ENCODE measurements around the gene PCDHA1.

- TF ChIP-seq, protein P1, sequence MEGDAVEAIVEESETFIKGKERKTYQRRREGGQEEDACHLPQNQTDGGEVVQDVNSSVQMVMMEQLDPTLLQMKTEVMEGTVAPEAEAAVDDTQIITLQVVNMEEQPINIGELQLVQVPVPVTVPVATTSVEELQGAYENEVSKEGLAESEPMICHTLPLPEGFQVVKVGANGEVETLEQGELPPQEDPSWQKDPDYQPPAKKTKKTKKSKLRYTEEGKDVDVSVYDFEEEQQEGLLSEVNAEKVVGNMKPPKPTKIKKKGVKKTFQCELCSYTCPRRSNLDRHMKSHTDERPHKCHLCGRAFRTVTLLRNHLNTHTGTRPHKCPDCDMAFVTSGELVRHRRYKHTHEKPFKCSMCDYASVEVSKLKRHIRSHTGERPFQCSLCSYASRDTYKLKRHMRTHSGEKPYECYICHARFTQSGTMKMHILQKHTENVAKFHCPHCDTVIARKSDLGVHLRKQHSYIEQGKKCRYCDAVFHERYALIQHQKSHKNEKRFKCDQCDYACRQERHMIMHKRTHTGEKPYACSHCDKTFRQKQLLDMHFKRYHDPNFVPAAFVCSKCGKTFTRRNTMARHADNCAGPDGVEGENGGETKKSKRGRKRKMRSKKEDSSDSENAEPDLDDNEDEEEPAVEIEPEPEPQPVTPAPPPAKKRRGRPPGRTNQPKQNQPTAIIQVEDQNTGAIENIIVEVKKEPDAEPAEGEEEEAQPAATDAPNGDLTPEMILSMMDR (IDR thresholded peaks at IDR 0.05 in 4 of 5, conservative IDR thresholded peaks at IDR 0.05 in 1 of 5): no peak
- TF ChIP-seq POLR2A (IDR thresholded peaks at IDR 0.05): no peak
Observed at GRCh38 chr5:140835622-140836510, 49.9 kb downstream of the PCDHA1 start.

Measured in gastrocnemius medialis (tissue), 4 donors.